Retinal pigment epithelial cell (primary cell): ENCODE results near the gene OVAAL.

Experiments used
- DNase-seq: peaks from one replicate; pipeline ENCODE4 v3.0.0-alpha.2; 2010; ENCODE audit warnings: low read depth
- H3K4me3 ChIP-seq: 2 replicates; pipeline ENCODE4 v1.5.1; 2011; ENCODE audit warnings: mild to moderate bottlenecking, low read length, control low read depth, moderate library complexity
- CTCF ChIP-seq: conservative IDR thresholded peaks from 2 replicates; pipeline ENCODE4 v1.5.1; 2011; ENCODE audit warnings: low read depth, low read length, control low read depth, inconsistent platforms

The OVAAL gene

GRCh38 chr1:180603850-180604226 lies 45.1 kb downstream of the OVAAL start:
- DNase-seq = no peak
- no peak for TF ChIP-seq CTCF

GRCh38 chr1:180606155-180606554 lies 47.4 kb downstream of the OVAAL start:
- TF ChIP-seq CTCF = no peak
- DNase-seq = no peak

More at GRCh38 chr1:180603850-180604226, 45.1 kb downstream of the OVAAL start:
- H3K4me3 ChIP-seq = no peak overlapping the region

GRCh38 chr1:180609643-180610555 lies 51.1 kb downstream of the OVAAL start:
- no peak for TF ChIP-seq CTCF
- no peak for DNase-seq
- H3K4me3 ChIP-seq = no peak overlapping the region

More at GRCh38 chr1:180606155-180606554, 47.4 kb downstream of the OVAAL start:
- H3K4me3 ChIP-seq = no peak overlapping the region

- no peak overlapping the region for H3K4me3 ChIP-seq
- DNase-seq = no peak
- TF ChIP-seq CTCF = no peak
Observed at GRCh38 chr1:180610556-180611015, 51.8 kb downstream of the OVAAL start.

- H3K4me3 ChIP-seq = no peak overlapping the region
- DNase-seq = no peak
- TF ChIP-seq CTCF = no peak
Observed at GRCh38 chr1:180611016-180611930, 52.5 kb downstream of the OVAAL start.

GRCh38 chr1:180612632-180613031 lies 53.9 kb downstream of the OVAAL start:
- DNase-seq = no peak
- H3K4me3 ChIP-seq = no peak overlapping the region
- no peak for TF ChIP-seq CTCF
